Neutrophil (primary cell): ENCODE measurements around the gene VWA5B1.

ENCODE experiments used
- H3K27ac ChIP-seq: fragments of 200-600 bp; sonication (generic); 2 replicates; pipeline ENCODE4 v1.5.1; 2016; ENCODE audit warnings: mild to moderate bottlenecking, moderate library complexity
- H3K27me3 ChIP-seq: fragments of 200-600 bp; sonication (generic); 2 replicates; pipeline ENCODE4 v1.6.0; 2016; ENCODE audit warnings: mild to moderate bottlenecking
- H3K36me3 ChIP-seq: fragments of 200-600 bp; sonication (generic); 2 replicates; pipeline ENCODE4 v1.5.1; 2017
- H3K4me1 ChIP-seq, 2 experiments: fragments of 200-600 bp in 1 of 2; sonication (generic) in 1 of 2; 1 replicate in 1 of 2; 2 replicates in 1 of 2; pipeline versions ENCODE4 v1.5.1 to v1.6.1; 2013 to 2016; ENCODE audit warnings: low read depth in 1 of 2, low read length in 1 of 2, mild to moderate bottlenecking in 1 of 2, moderate library complexity in 1 of 2; ENCODE audit not compliant: control insufficient read depth in 1 of 2, insufficient read depth in 1 of 2
- H3K4me3 ChIP-seq, 2 experiments: fragments of 200-600 bp in 1 of 2; sonication (generic) in 1 of 2; 1 replicate in 1 of 2; 2 replicates in 1 of 2; pipeline ENCODE4 v1.5.1; 2013 to 2016; ENCODE audit warnings: low read depth in 1 of 2, low read length in 1 of 2, mild to moderate bottlenecking in 1 of 2, moderate library complexity in 1 of 2
- H3K9me3 ChIP-seq: fragments of 200-600 bp; sonication (generic); 2 replicates; pipeline ENCODE4 v1.5.1; 2016
- CTCF ChIP-seq: fragments of 200-600 bp; sonication (generic); IDR thresholded peaks from 2 replicates; pipeline ENCODE4 v1.5.1; 2016; ENCODE audit warnings: antibody characterized with exemption

VWA5B1 gene

DNA sequence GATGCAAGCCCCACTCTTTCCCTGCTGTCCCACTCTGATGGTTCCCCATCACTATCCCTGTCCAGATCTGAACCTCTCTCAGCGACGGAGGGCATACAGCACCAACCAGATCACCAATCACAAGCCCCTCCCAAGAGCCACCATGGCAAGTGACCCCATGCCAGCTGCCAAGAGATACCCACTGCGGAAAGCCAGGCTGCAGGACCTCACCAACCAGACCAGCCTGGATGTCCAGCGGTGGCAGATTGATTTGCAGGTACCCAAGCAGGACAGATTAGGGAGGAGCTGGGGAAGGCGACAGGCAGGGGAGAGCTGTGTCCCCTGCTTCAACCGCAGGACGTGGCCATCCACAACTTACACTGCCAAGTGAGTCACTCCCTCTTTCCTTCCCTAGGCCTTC, 46.9 kb downstream of the VWA5B1 start:
- H3K9me3 ChIP-seq = no peaks in the 10 kb centered on the region
- H3K4me3 ChIP-seq = no peak overlapping the region
- H3K4me1 ChIP-seq = no peaks in the 10 kb centered on the region
- no peak overlapping the region for H3K27ac ChIP-seq
- peaks cover 44% of the 10 kb centered on the region for H3K27me3 ChIP-seq
- no peak for TF ChIP-seq CTCF
- no peaks in the 10 kb centered on the region for H3K36me3 ChIP-seq

GRCh38 chr1:20339811-20340457, 49.3 kb downstream of the VWA5B1 start:
- Histone ChIP-seq H3K27ac (no peak overlapping the region), H3K27me3 (peaks cover 68% of the 10 kb centered on the region), H3K36me3 (no peaks in the 10 kb centered on the region), H3K9me3 (no peaks in the 10 kb centered on the region), H3K4me3 (no peak overlapping the region), H3K4me1 (no peaks in the 10 kb centered on the region)
- TF ChIP-seq CTCF = no peak

- TF ChIP-seq CTCF = no peak
- peaks cover 83% of the 10 kb centered on the region for H3K27me3 ChIP-seq
- H3K4me1 ChIP-seq = no peaks in the 10 kb centered on the region
- no peak overlapping the region for H3K4me3 ChIP-seq
- H3K27ac ChIP-seq = no peak overlapping the region
- H3K36me3 ChIP-seq = no peaks in the 10 kb centered on the region
- no peaks in the 10 kb centered on the region for H3K9me3 ChIP-seq
Measured at GRCh38 chr1:20342294-20343148, 51.8 kb downstream of the VWA5B1 start.

- Histone ChIP-seq H3K9me3 (no peaks in the 10 kb centered on the region), H3K27me3 (peaks cover 83% of the 10 kb centered on the region), H3K36me3 (no peaks in the 10 kb centered on the region), H3K4me3 (no peak overlapping the region), H3K4me1 (no peaks in the 10 kb centered on the region), H3K27ac (no peak overlapping the region)
- no peak for TF ChIP-seq CTCF
Measured at GRCh38 chr1:20343149-20343937, 52.7 kb downstream of the VWA5B1 start.

DNA sequence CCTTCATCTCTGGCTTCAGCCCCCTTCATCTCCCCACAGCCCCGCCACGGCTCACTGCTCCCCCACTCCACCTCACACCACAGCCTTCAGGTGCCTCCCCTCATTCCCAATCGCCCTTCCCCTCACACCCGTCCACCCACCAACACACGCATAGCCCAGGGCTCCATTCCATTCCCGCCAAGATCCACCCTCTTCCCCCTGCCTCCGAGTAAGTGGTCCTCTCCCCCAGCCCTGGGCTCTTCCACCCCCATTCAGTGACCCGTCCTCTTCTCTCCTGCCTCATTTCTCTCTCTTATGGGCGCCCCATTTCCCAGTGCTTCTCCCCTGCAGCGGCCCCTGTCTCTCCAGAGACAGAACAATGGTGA, 53.2 kb downstream of the VWA5B1 start:
- Histone ChIP-seq H3K4me3 (no peak overlapping the region), H3K27me3 (peaks cover 83% of the 10 kb centered on the region), H3K9me3 (no peaks in the 10 kb centered on the region), H3K36me3 (no peaks in the 10 kb centered on the region), H3K27ac (no peak overlapping the region), H3K4me1 (no peaks in the 10 kb centered on the region)
- TF ChIP-seq CTCF = no peak
